Left forelimb (tissue), 1 donor: ENCODE results near the gene DSCAM.
"Not testable (repeated sequence)": the region's sequence is repeated elsewhere in the genome, so short reads cannot be mapped to it uniquely, and the experiment has no call there.

Experiments
- DNase-seq: peaks from one replicate; pipeline ENCODE4 v3.0.0-alpha.2; 2018; ENCODE audit warnings: low spot score

DSCAM gene

GRCh38 chr21:40047993-40048730 lies 798.8 kb downstream of the DSCAM start:
- DNase-seq = no peak

DNA sequence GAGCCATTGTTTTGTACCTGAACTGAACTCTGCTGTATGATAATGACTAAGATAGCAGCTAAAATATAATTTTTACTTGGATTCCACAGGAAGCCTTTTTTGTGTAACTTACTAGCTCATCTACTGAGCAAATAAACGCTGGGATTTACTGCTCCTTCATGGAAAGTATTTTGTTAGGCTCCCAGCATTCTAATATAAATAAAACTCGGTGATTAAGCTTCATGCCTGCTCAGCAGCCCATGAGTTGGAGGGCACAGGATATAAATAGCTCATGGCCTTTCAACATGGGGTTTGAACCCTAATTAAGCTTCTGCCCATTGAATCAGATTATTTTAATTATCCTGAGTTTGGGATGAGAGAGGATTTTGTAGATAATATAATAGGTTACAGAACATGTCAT lies 799.7 kb downstream of the DSCAM start:
- DNase-seq = no peak

GRCh38 chr21:40043866-40044265 lies 803.1 kb downstream of the DSCAM start:
- no peak for DNase-seq

GRCh38 chr21:40043423-40043822 lies 803.5 kb downstream of the DSCAM start:
- no peak for DNase-seq

- no peak for DNase-seq
Observed at GRCh38 chr21:40041446-40041845, 805.5 kb downstream of the DSCAM start.

GRCh38 chr21:40033156-40033782 lies 813.7 kb downstream of the DSCAM start:
- DNase-seq = not testable (repeated sequence)

- DNase-seq = no peak
Observed at GRCh38 chr21:40029888-40030287, 817.1 kb downstream of the DSCAM start.

GRCh38 chr21:40028393-40028792 lies 818.6 kb downstream of the DSCAM start:
- not testable (repeated sequence) for DNase-seq

- peak; percentile 3 for DNase-seq
Observed at GRCh38 chr21:40021558-40022351, 825.2 kb downstream of the DSCAM start.

DNA sequence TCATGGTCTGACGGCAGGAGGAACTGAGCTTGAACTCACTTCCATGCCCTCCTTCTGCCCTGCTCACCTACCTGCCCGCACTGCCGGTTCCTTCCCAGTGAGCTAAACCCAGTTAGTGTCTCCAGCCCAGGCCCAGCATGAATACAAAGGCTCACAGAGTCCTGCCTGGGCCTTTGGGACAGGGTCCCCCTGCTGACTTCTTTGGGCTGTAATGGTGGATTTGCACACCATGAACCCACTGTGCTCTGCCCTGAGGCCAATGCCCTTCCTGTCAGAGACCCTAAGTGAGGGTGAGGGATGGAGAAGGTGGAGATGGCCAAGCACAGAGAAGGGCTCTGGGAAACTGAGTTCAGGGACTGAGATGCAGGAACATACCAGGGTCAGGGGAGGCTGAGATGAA lies 826.3 kb downstream of the DSCAM start:
- peak; percentile 34 for DNase-seq

- DNase-seq = no peak
Observed at GRCh38 chr21:40018871-40019475, 828.0 kb downstream of the DSCAM start.

GRCh38 chr21:40016667-40017066 lies 830.3 kb downstream of the DSCAM start:
- DNase-seq = no peak

DNA sequence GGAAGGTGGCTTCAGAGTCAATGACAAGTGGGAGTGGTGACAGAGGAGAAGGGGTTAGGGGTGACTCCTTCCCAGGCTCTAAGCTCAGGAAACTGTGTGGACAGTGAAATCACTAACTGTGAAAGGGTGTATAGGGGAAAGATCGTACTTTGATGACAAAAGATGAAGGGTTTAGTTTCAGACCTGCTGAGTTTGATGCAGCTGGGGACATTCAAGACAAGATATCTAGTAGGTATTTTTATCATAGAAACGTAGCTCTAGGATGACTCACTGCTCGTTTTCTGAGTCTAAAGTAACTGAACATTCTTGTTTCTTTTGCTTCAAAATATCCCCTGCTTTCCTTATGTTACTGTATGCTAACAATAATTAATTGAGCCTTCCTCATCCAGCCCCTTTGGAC lies 830.7 kb downstream of the DSCAM start:
- no peak for DNase-seq

GRCh38 chr21:40015818-40016217 lies 831.1 kb downstream of the DSCAM start:
- no peak for DNase-seq

- peak; percentile 1 for DNase-seq
Observed at GRCh38 chr21:40014394-40014793, 832.6 kb downstream of the DSCAM start.

DNA sequence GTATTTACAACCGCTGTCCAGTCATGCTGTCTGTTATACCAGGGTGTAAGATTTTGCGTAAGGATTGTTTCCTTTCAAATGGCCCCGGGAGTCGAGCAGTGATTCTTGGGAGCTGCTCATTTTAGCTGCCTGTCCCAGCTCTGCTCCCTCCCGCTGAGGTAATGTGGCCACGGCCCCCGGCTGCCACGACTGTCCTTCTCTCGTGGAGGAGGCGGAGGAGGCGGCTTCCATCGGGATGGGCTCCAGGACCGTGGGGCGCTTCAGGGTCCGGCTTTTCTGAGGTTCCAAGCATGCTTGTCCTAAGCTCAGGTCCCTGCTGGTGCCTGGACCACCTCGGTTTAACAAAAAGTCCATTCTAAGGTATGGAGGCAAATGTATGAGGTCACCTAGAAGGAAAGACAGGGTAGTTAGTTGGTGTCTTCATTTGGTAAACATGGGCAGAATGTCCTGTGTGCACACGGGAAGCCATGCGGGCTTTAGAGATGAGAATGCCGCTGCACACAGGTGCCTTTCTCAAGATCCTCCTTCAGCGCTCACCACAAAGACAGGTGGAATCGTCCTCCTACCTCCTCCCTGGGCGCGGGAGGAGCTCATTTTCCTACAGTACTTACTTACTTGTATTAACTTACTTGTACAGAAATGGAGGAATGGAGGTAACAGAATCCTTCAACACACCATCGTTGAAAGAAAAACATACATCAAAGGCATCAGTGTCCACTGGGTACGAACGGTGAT lies 833.8 kb downstream of the DSCAM start:
- DNase-seq = peak; percentile 33

- peak; percentile 14 for DNase-seq
Observed at GRCh38 chr21:40011371-40011770, 835.6 kb downstream of the DSCAM start.

- no peak for DNase-seq
Observed at GRCh38 chr21:40002978-40003377, 844.0 kb downstream of the DSCAM start.

GRCh38 chr21:39984286-39984991 lies 862.5 kb downstream of the DSCAM start:
- no peak for DNase-seq

- DNase-seq = no peak
Observed at GRCh38 chr21:39980241-39980820, 866.6 kb downstream of the DSCAM start.

GRCh38 chr21:39979321-39979720 lies 867.6 kb downstream of the DSCAM start:
- DNase-seq = no peak
